ENCODE results near the gene STAT5A. TPM values are rescaled to one million over a fixed set of nuclear protein-coding genes. Genes with fewer than 3 reads are reported as not detected.

Gene STAT5A
- total and polyA plus RNA-seq, 9 of the 15 experiments (the other 6 are each of a cell fraction or from before 2014, with no cell fraction given): 79.9 to 415 (median 196) TPM

- TF ChIP-seq ZNF277 (CRISPR knock-in tag; IDR thresholded peaks at IDR 0.05; ENCODE audit: borderline replicate concordance) (no peak), TARDBP (IDR thresholded peaks at IDR 0.05) (no peak), JUNB (CRISPR knock-in tag; conservative IDR thresholded peaks at IDR 0.05) (no peak), KLF13 (tag; IDR thresholded peaks at IDR 0.05; ENCODE audit: borderline replicate concordance, low read depth) (no peak), ZNF140 (CRISPR knock-in tag; IDR thresholded peaks at IDR 0.05) (no peak), PYGO2 (tag; IDR thresholded peaks at IDR 0.05) (no peak), SMAD4 (CRISPR knock-in tag; conservative IDR thresholded peaks at IDR 0.05) (no peak), CBFA2T3 (IDR thresholded peaks at IDR 0.05) (no peak), HDAC3 (IDR thresholded peaks at IDR 0.05; ENCODE audit: borderline replicate concordance, partially characterized antibody) (no peak), POLR2AphosphoS2 (IDR thresholded peaks at IDR 0.05; ENCODE audit: low read length) (no peak), ZNF75A (CRISPR knock-in tag; IDR thresholded peaks at IDR 0.05) (no peak), KAT8 (IDR thresholded peaks at IDR 0.05; ENCODE audit: low read depth) (no peak), NR3C1 (CRISPR knock-in tag; IDR thresholded peaks at IDR 0.05) (no peak), CC2D1A (IDR thresholded peaks at IDR 0.05) (no peak), NKRF (IDR thresholded peaks at IDR 0.05; ENCODE audit: borderline replicate concordance) (no peak), MCM7 (IDR thresholded peaks at IDR 0.05) (no peak), MITF (IDR thresholded peaks at IDR 0.05) (no peak), DPF2 (IDR thresholded peaks at IDR 0.05) (no peak), ATF1 (CRISPR knock-in tag; IDR thresholded peaks at IDR 0.05) (no peak), ATF1 (tag; IDR thresholded peaks at IDR 0.05) (no peak), ZNF280A (IDR thresholded peaks at IDR 0.05; ENCODE audit: low read depth, partially characterized antibody) (no peak), NCOR1 (IDR thresholded peaks at IDR 0.05) (0 out of 2 replicates have a peak, but pooled peaks have one; percentile 3), ILK (tag; IDR thresholded peaks at IDR 0.05; ENCODE audit: borderline replicate concordance, low read depth) (no peak), EGR1 (conservative IDR thresholded peaks at IDR 0.05) (no peak), STAG1 (CRISPR knock-in tag; IDR thresholded peaks at IDR 0.05; ENCODE audit: borderline replicate concordance) (no peak), TEAD1 (CRISPR knock-in tag; IDR thresholded peaks at IDR 0.05) (no peak)
These were observed 2.3 kb downstream of the STAT5A start (continued) for GRCh38 chr17:42290577-42290976.

All from K562 (cell line).